GM12801 (cell line): Measurements from ENCODE around the gene MAP3K1.

Experiments used
- CTCF ChIP-seq: IDR thresholded peaks from one replicate; pipeline ENCODE4 v1.5.1; 2011; ENCODE audit warnings: control low read depth; ENCODE audit not compliant: insufficient read length; ENCODE audit errors: extremely low read depth

MAP3K1 gene

GRCh38 chr5:56918054-56918453, 102.7 kb downstream of the MAP3K1 start:
- no peak for TF ChIP-seq CTCF

- no peak for TF ChIP-seq CTCF
Observed at GRCh38 chr5:56919942-56920662, 104.8 kb downstream of the MAP3K1 start.

- no peak for TF ChIP-seq CTCF
Observed at GRCh38 chr5:56922922-56923321, 107.6 kb downstream of the MAP3K1 start.

GRCh38 chr5:56934325-56934724, 119.0 kb downstream of the MAP3K1 start:
- no peak for TF ChIP-seq CTCF

GRCh38 chr5:56938858-56939257, 123.5 kb downstream of the MAP3K1 start:
- TF ChIP-seq CTCF: no peak

- TF ChIP-seq CTCF: no peak
Observed at GRCh38 chr5:56941981-56942380, 126.6 kb downstream of the MAP3K1 start.
